A673 (cell line): ENCODE results near the gene IL12RB1.

Experiments
- EZH2 ChIP-seq: fragments of 200-600 bp; sonication (generic); IDR thresholded peaks from 2 replicates; pipeline ENCODE4 v1.6.1; 2017; ENCODE audit warnings: borderline replicate concordance, low read depth, mild to moderate bottlenecking, mixed read lengths, antibody characterized with exemption, low read length; ENCODE audit not compliant: poor library complexity, severe bottlenecking
- TF ChIP-seq, protein P1 (sequence below): fragments of 300-800, 200-600 bp; sonication (generic); conservative IDR thresholded peaks from 2 replicates; pipeline ENCODE4 v1.5.1; 2017; ENCODE audit warnings: low read depth, mild to moderate bottlenecking, antibody characterized with exemption, low read length, moderate library complexity, mixed read lengths

DNA sequence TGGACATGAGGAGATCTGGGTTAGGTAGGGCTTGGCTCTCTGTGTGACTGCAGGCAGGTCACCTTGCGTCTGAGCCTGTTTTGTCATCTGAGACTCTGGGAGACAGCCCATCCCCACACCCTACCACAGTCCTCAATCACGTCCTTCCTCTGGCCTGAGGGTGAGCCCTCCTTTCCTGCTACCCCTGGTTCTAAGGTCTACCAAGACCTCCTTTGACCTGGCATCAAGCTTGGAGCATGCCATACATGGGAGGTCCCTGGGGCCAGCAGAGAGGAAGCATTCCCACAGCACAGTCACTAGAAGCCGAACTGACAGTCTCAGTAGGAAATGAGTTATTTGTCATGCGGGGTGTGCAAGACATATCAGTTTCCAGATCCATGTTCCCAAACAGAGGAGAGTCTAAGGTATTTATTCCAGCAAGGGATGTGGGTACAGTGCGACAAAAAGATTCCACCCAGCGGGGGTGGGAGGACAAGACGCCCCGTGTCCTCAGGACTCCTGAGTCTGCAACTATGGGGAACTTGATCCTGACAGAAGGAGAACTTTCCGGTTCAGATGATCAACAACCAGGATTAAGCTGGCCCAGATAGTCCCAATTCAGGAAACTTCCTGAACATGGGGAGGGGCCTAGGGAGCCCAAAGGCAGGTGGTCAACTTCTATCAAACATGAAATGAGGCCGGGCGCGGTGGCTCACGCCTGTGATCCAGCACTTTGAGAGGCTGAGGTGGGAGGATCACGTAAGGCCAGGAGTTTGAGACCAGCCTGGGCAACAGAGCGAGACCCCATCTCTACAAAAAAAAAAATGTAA is 69.3 kb downstream of the IL12RB1 start:
- TF ChIP-seq, protein P1, sequence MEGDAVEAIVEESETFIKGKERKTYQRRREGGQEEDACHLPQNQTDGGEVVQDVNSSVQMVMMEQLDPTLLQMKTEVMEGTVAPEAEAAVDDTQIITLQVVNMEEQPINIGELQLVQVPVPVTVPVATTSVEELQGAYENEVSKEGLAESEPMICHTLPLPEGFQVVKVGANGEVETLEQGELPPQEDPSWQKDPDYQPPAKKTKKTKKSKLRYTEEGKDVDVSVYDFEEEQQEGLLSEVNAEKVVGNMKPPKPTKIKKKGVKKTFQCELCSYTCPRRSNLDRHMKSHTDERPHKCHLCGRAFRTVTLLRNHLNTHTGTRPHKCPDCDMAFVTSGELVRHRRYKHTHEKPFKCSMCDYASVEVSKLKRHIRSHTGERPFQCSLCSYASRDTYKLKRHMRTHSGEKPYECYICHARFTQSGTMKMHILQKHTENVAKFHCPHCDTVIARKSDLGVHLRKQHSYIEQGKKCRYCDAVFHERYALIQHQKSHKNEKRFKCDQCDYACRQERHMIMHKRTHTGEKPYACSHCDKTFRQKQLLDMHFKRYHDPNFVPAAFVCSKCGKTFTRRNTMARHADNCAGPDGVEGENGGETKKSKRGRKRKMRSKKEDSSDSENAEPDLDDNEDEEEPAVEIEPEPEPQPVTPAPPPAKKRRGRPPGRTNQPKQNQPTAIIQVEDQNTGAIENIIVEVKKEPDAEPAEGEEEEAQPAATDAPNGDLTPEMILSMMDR, result no peak
- no peak for TF ChIP-seq EZH2
